IPS-NIHi11 (cell line): Measurements from ENCODE around the gene UCN2.
"Not testable (repeated sequence)": the region's sequence is repeated elsewhere in the genome, so short reads cannot be mapped to it uniquely, and the experiment has no call there.

Experiments
- DNase-seq: peaks from one replicate; pipeline ENCODE4 v3.0.0; 2012; ENCODE audit warnings: mixed read lengths, low spot score

The UCN2 gene

GRCh38 chr3:48536116-48536515 is 27.5 kb downstream of the UCN2 start:
- DNase-seq: no peak

GRCh38 chr3:48535578-48535977 is 28.0 kb downstream of the UCN2 start:
- no peak for DNase-seq

GRCh38 chr3:48532977-48533337 is 30.6 kb downstream of the UCN2 start:
- no peak for DNase-seq

- no peak for DNase-seq
Measured at GRCh38 chr3:48532271-48532976, 31.2 kb downstream of the UCN2 start.

- DNase-seq: not testable (repeated sequence)
Measured at GRCh38 chr3:48530701-48531100, 32.9 kb downstream of the UCN2 start.

GRCh38 chr3:48528754-48529153 is 34.8 kb downstream of the UCN2 start:
- DNase-seq: no peak

GRCh38 chr3:48528048-48528447 is 35.5 kb downstream of the UCN2 start:
- DNase-seq: no peak

- no peak for DNase-seq
Measured at GRCh38 chr3:48524970-48525369, 38.6 kb downstream of the UCN2 start.

GRCh38 chr3:48521635-48522034 is 41.9 kb downstream of the UCN2 start:
- peak; percentile 5 for DNase-seq

- DNase-seq: peak; percentile 3
Measured at GRCh38 chr3:48519277-48519643, 44.3 kb downstream of the UCN2 start.

- peak; percentile 8 for DNase-seq
Measured at GRCh38 chr3:48518638-48519276, 44.8 kb downstream of the UCN2 start.

- DNase-seq: peak; percentile 3
Measured at GRCh38 chr3:48518069-48518468, 45.5 kb downstream of the UCN2 start.

- DNase-seq: peak; percentile 7
Measured at GRCh38 chr3:48516571-48516970, 47.0 kb downstream of the UCN2 start.

- DNase-seq: peak; percentile 4
Measured at GRCh38 chr3:48514431-48515227, 49.0 kb downstream of the UCN2 start.
